HepG2 (cell line): ENCODE results near the gene TK1. TPM values are rescaled to one million over a fixed set of nuclear protein-coding genes. Genes with fewer than 3 reads are reported as not detected.
A peak's percentile ranks its signal among the peaks of the same experiment; 100 is the strongest.

Source experiments
- CEBPG ChIP-seq: IDR thresholded peaks from 2 replicates; pipeline ENCODE4 v1.6.1; 2016
- DMAP1 ChIP-seq: IDR thresholded peaks from 2 replicates; pipeline ENCODE4 v1.6.1; 2016
- FOXA3 ChIP-seq: IDR thresholded peaks from 2 replicates; pipeline ENCODE4 v1.6.1; 2016; ENCODE audit warnings: missing genetic modification reagents, missing compliant biosample characterization
- FOXP1 ChIP-seq, 2 experiments: fragments of 450-650 bp in 1 of 2; IDR thresholded peaks; 2 replicates each; pipeline ENCODE4 v1.6.1; 2017 to 2018; ENCODE audit warnings: antibody characterized with exemption in 1 of 2
- HDAC1 ChIP-seq: sonication (generic); formaldehyde crosslinking; IDR thresholded peaks from 2 replicates; pipeline ENCODE4 v1.5.1; 2020; ENCODE audit warnings: mild to moderate bottlenecking, missing genetic modification reagents
- KDM1A ChIP-seq: IDR thresholded peaks from 2 replicates; pipeline ENCODE4 v1.6.1; 2016; ENCODE audit warnings: missing compliant biosample characterization
- KDM4B ChIP-seq: sonication (generic); formaldehyde crosslinking; IDR thresholded peaks from 2 replicates; pipeline ENCODE4 v1.4.0; 2020; ENCODE audit warnings: missing genetic modification reagents
- MTA1 ChIP-seq: sonication (generic); formaldehyde crosslinking; IDR thresholded peaks from 2 replicates; pipeline ENCODE4 v1.4.0; 2020; ENCODE audit warnings: missing genetic modification reagents, mild to moderate bottlenecking, borderline replicate concordance
- MYNN ChIP-seq: sonication (generic); formaldehyde crosslinking; IDR thresholded peaks from 2 replicates; pipeline ENCODE4 v1.4.0; 2020; ENCODE audit warnings: mild to moderate bottlenecking, low read depth, missing genetic modification reagents
- NR2F6 ChIP-seq, 2 experiments: IDR thresholded peaks; 2 replicates each; pipeline ENCODE4 v1.6.1; 2016; ENCODE audit warnings: antibody characterized with exemption in 1 of 2, mild to moderate bottlenecking in 1 of 2
- REL ChIP-seq: sonication (generic); formaldehyde crosslinking; conservative IDR thresholded peaks from 2 replicates; pipeline ENCODE4 v1.8.0; 2022; ENCODE audit warnings: mild to moderate bottlenecking, missing genetic modification reagents, moderate library complexity
- RFX5 ChIP-seq: IDR thresholded peaks from 2 replicates; pipeline ENCODE4 v1.6.1; 2011; ENCODE audit warnings: low read depth, low read length, improper control_type of control experiment
- SNRNP70 ChIP-seq: fragments of 200-400 bp; formaldehyde crosslinking; IDR thresholded peaks from 2 replicates; pipeline ENCODE4 v1.6.1; 2017; ENCODE audit warnings: mild to moderate bottlenecking, low read depth, low read length, moderate library complexity
- SOX5 ChIP-seq: IDR thresholded peaks from 2 replicates; pipeline ENCODE4 v1.6.1; 2016; ENCODE audit warnings: borderline replicate concordance
- TBX3 ChIP-seq: fragments of 450-650 bp; IDR thresholded peaks from 2 replicates; pipeline ENCODE4 v1.6.1; 2017; ENCODE audit warnings: antibody characterized with exemption, mild to moderate bottlenecking, inconsistent platforms, borderline replicate concordance
- THAP11 ChIP-seq: IDR thresholded peaks from 2 replicates; pipeline ENCODE4 v1.6.1; 2016; ENCODE audit warnings: missing biosample characterization, missing genetic modification reagents
- ZFP1 ChIP-seq: IDR thresholded peaks from 2 replicates; pipeline ENCODE4 v1.6.1; 2016
- ZMYM4 ChIP-seq: sonication (generic); formaldehyde crosslinking; IDR thresholded peaks from 2 replicates; pipeline ENCODE4 v1.8.1; 2023; ENCODE audit warnings: mild to moderate bottlenecking, missing genetic modification reagents
- ZNF263 ChIP-seq: sonication (generic); formaldehyde crosslinking; IDR thresholded peaks from 2 replicates; pipeline ENCODE4 v1.4.0; 2020; ENCODE audit warnings: missing genetic modification reagents
- ZNF547 ChIP-seq: sonication (generic); formaldehyde crosslinking; IDR thresholded peaks from 2 replicates; pipeline ENCODE4 v1.5.1; 2020; ENCODE audit warnings: mild to moderate bottlenecking, missing genetic modification reagents
- ZNF772 ChIP-seq: sonication (generic); formaldehyde crosslinking; IDR thresholded peaks from 2 replicates; pipeline ENCODE4 v1.5.0; 2020; ENCODE audit warnings: mild to moderate bottlenecking, missing genetic modification reagents
- ZNF780A ChIP-seq: sonication (generic); formaldehyde crosslinking; IDR thresholded peaks from 2 replicates; pipeline ENCODE4 v1.8.0; 2022; ENCODE audit warnings: mild to moderate bottlenecking, missing genetic modification reagents, moderate library complexity
- ZSCAN30 ChIP-seq: sonication (generic); formaldehyde crosslinking; IDR thresholded peaks from 2 replicates; pipeline ENCODE4 v1.5.0; 2020; ENCODE audit warnings: mild to moderate bottlenecking, missing genetic modification reagents
- polyA plus RNA-seq, 8 experiments: library from polyadenylated mRNA; depleted of rRNA in 3 of 8; stranded (reverse) in 7 of 8; unstranded in 1 of 8; fragments of >200 nt; fragmentation: Illumina TruSeq in 4 of 8; extraction: Trizol in 4 of 8; gene quantifications; 2 replicates each; pipeline versions ENCODE4 v1.2.1 to v1.2.3, GENCODE V29; 2011 to 2016; ENCODE audit warnings: low read depth in 4 of 8, missing spikeins in 1 of 8, mixed read lengths in 1 of 8; ENCODE audit not compliant: insufficient read depth in 1 of 8
- total RNA-seq, 5 experiments: library from RNA; depleted of rRNA; stranded (reverse); fragments of >200 nt; fragmentation: Illumina TruSeq; extraction: Trizol; gene quantifications; 2 replicates each; pipeline ENCODE4 v1.2.3, GENCODE V29; 2016; ENCODE audit warnings: low read depth in 1 of 5
- TF ChIP-seq, protein P1 (sequence below), 2 experiments: sonication (generic) in 1 of 2; formaldehyde crosslinking in 1 of 2; IDR thresholded peaks; 2 replicates each; pipeline versions ENCODE4 v1.4.0 to v1.6.1; 2018 to 2020; ENCODE audit warnings: missing genetic modification reagents in 2 of 2, borderline replicate concordance in 1 of 2, low read depth in 1 of 2, mild to moderate bottlenecking in 1 of 2, missing biosample characterization in 1 of 2
- TF ChIP-seq, protein P2 (sequence below): sonication (generic); formaldehyde crosslinking; IDR thresholded peaks from 2 replicates; pipeline ENCODE4 v1.8.0; 2022; ENCODE audit warnings: mild to moderate bottlenecking, missing genetic modification reagents, moderate library complexity
- TF ChIP-seq, protein P3 (sequence below): IDR thresholded peaks from 2 replicates; pipeline ENCODE4 v1.6.1; 2016
- TF ChIP-seq, protein P4 (sequence below): sonication (generic); formaldehyde crosslinking; IDR thresholded peaks from 2 replicates; pipeline ENCODE4 v1.8.1; 2023; ENCODE audit warnings: missing genetic modification reagents, mild to moderate bottlenecking, borderline replicate concordance
- TF ChIP-seq, protein P5 (sequence below): sonication (generic); formaldehyde crosslinking; IDR thresholded peaks from 2 replicates; pipeline ENCODE4 v1.8.1; 2023; ENCODE audit warnings: mild to moderate bottlenecking, missing genetic modification reagents, borderline replicate concordance

TK1 gene
- total and polyA plus RNA-seq, 2 of the 13 experiments (the other 11 are each of a cell fraction or from before 2014, with no cell fraction given): 45.0 to 96.0 TPM

DNA sequence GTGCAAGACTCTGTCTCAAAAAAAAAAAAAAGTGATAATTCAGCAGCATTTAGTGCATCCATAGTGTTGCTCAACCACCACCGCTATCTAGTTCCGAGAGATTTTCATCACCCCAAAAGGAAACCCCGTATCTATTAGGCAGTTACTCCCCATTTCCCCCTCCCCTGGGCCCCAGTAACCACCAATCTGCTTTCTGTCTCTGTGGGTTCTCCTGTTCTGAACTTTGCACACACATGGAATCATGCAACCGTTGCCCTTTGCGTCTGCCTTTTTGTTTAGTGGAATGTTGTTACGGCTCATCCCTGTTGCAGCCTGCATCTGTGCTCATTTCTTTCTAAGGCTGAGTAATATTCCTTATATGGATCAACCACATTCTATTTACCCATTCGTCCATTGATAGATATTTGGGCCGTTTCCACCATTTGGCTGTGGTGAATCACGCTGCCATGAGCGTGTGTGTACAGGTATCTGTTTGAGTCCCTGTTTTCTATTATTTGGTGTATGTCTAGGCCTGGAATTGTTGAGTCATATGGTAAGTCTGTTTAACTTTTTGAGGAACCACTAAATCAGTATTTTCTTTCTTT is 27.2 kb downstream of the TK1 start (continued):
- TF ChIP-seq ZMYM4 (CRISPR knock-in tag): no peak
- no peak for TF ChIP-seq MYNN (CRISPR knock-in tag)
- TF ChIP-seq, protein P1, sequence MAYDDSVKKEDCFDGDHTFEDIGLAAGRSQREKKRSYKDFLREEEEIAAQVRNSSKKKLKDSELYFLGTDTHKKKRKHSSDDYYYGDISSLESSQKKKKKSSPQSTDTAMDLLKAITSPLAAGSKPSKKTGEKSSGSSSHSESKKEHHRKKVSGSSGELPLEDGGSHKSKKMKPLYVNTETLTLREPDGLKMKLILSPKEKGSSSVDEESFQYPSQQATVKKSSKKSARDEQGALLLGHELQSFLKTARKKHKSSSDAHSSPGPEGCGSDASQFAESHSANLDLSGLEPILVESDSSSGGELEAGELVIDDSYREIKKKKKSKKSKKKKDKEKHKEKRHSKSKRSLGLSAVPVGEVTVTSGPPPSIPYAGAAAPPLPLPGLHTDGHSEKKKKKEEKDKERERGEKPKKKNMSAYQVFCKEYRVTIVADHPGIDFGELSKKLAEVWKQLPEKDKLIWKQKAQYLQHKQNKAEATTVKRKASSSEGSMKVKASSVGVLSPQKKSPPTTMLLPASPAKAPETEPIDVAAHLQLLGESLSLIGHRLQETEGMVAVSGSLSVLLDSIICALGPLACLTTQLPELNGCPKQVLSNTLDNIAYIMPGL (CRISPR knock-in tag; IDR thresholded peaks at IDR 0.05; ENCODE audit: borderline replicate concordance in 1 of 2, low read depth in 1 of 2): peak; percentile 24 to 43; a peak in 1 of 4 replicates
- peak; percentile 56 for TF ChIP-seq FOXA3
- TF ChIP-seq ZNF780A (CRISPR knock-in tag): 0 out of 2 replicates have a peak, but pooled peaks have one; percentile 53
- no peak for TF ChIP-seq ZSCAN30 (CRISPR knock-in tag)
- TF ChIP-seq KDM1A: no peak
- TF ChIP-seq DMAP1 (CRISPR knock-in tag): peak; percentile 37; the same call in 1 of the 2 replicates
- no peak for TF ChIP-seq KDM4B (CRISPR knock-in tag)
- TF ChIP-seq HDAC1 (CRISPR knock-in tag): peak; percentile 75
- no peak for TF ChIP-seq MTA1
- TF ChIP-seq, protein P2, sequence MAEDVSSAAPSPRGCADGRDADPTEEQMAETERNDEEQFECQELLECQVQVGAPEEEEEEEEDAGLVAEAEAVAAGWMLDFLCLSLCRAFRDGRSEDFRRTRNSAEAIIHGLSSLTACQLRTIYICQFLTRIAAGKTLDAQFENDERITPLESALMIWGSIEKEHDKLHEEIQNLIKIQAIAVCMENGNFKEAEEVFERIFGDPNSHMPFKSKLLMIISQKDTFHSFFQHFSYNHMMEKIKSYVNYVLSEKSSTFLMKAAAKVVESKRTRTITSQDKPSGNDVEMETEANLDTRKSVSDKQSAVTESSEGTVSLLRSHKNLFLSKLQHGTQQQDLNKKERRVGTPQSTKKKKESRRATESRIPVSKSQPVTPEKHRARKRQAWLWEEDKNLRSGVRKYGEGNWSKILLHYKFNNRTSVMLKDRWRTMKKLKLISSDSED (CRISPR knock-in tag): no peak
- TF ChIP-seq, protein P3, sequence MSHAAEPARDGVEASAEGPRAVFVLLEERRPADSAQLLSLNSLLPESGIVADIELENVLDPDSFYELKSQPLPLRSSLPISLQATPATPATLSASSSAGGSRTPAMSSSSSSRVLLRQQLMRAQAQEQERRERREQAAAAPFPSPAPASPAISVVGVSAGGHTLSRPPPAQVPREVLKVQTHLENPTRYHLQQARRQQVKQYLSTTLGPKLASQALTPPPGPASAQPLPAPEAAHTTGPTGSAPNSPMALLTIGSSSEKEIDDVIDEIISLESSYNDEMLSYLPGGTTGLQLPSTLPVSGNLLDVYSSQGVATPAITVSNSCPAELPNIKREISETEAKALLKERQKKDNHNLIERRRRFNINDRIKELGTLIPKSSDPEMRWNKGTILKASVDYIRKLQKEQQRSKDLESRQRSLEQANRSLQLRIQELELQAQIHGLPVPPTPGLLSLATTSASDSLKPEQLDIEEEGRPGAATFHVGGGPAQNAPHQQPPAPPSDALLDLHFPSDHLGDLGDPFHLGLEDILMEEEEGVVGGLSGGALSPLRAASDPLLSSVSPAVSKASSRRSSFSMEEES: 0 out of 2 replicates have a peak, but pooled peaks have one; percentile 16
- TF ChIP-seq, protein P4, sequence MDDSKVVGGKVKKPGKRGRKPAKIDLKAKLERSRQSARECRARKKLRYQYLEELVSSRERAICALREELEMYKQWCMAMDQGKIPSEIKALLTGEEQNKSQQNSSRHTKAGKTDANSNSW (CRISPR knock-in tag): no peak
- TF ChIP-seq RFX5: peak; percentile 66; the same call in 1 of the 2 replicates
- no peak for TF ChIP-seq SNRNP70
- peak; percentile 53; the same call in 1 of the 2 replicates for TF ChIP-seq THAP11
- TF ChIP-seq NR2F6 (IDR thresholded peaks at IDR 0.05): peak; percentile 40; the same call in 1 of the 2 replicates
- TF ChIP-seq NR2F6 (CRISPR knock-in tag; IDR thresholded peaks at IDR 0.05): peak; percentile 65; the same call in 1 of the 2 replicates
- 0 out of 2 replicates have a peak, but pooled peaks have one; percentile 10 for TF ChIP-seq TBX3
- TF ChIP-seq ZNF772: no peak
- peak; percentile 55 for TF ChIP-seq ZNF263 (CRISPR knock-in tag)
- TF ChIP-seq REL: no peak; the same call in 1 of the 2 replicates
- TF ChIP-seq ZNF547 (CRISPR knock-in tag): no peak
- peak; percentile 57; the same call in 1 of the 2 replicates for TF ChIP-seq SOX5 (CRISPR knock-in tag)
- TF ChIP-seq, protein P5, sequence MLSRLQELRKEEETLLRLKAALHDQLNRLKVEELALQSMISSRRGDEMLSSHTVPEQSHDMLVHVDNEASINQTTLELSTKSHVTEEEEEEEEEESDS: no peak
- 0 out of 2 replicates have a peak, but pooled peaks have one; percentile 14 for TF ChIP-seq ZFP1 (CRISPR knock-in tag)
- peak; percentile 70 for TF ChIP-seq CEBPG (CRISPR knock-in tag)
- TF ChIP-seq FOXP1 (IDR thresholded peaks at IDR 0.05): no peak
- TF ChIP-seq FOXP1 (CRISPR knock-in tag; IDR thresholded peaks at IDR 0.05): peak; percentile 65; the same call in 1 of the 2 replicates
